GM21529 (cell line): Measurements from ENCODE around the gene SSBP2.
"Not testable (repeated sequence)": the region's sequence is repeated elsewhere in the genome, so short reads cannot be mapped to it uniquely, and the experiment has no call there.

ENCODE experiments used
- ATAC-seq: cut with Tn5 transposase; IDR thresholded peaks from one replicate; pipeline ENCODE4 v1.9.1; 2021; ENCODE audit not compliant: unreplicated experiment

Gene SSBP2

DNA sequence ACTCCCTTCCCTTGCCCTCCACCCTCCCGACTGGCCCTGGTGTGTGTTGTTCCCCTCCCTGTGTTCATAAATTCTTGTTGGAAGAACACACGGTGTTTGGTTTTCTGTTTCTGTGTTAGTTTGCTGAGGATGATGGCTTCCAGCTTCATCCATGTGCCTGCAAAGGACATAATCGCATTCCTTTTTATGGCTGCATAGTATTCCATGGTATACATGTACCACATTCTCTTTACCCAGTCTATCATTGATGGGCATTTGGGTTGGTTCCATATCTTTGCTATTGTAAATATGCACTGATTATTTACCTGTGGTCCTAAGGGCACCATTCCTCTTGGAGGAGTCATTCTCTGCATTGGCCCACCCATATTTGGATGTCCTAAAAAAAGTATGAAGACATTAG is 277.5 kb downstream of the SSBP2 start:
- ATAC-seq, result not testable (repeated sequence)

DNA sequence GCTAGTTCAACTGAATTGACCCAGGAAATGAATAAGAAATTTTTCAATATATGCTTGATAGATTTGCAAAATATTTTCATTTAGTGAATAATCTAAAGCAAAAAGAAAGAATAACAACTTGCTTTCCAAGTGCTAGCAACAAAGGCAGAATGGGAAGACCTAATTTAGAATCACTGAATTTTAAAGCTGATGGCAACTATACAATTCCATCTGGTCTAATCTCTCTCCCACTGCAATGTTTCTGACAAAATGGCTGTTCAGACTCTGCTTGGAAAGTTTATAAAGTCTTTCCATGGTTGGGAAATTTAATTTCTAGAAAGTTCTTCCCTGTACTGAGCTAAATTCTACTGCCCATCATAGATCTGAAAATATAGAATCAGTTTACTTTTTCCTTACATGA is 281.2 kb downstream of the SSBP2 start:
- ATAC-seq, result no peak

DNA sequence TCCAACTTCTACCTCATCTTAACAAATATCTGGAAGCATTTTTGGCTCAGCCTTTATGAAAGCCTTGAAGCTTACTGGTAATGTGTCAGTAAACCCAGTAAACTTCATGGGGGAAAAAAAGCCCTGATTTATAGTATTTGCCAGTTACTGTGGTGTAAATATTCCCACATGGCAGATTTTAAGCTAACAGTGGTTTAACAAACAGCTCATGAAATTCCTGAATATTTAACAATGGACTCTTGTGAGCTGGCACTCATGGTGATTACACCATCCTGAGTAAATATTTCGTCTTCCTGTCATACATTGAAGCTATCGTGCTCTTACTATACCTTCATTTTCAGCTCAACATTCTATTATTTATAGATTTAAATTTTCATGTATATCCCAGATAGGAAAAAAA is 300.0 kb downstream of the SSBP2 start:
- no peak for ATAC-seq

DNA sequence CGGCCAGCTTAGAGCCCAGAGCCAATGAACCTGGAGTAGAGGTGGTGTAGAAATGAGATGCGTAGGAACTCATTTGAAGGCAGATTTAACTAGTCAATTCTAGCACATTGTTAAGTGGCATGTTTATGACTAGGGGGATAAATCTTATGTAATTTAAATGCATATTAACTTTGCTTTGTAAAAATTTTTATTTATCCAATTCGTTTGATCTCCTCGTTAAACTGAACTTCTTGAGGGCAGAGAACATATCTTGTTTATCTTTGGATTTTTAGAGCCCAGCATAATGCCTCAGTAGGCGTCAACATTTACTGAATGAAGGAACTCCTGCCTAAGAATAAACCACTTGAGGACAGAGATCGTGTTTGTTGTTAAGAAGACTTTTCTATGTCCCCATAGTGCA is 315.9 kb downstream of the SSBP2 start:
- no peak for ATAC-seq

DNA sequence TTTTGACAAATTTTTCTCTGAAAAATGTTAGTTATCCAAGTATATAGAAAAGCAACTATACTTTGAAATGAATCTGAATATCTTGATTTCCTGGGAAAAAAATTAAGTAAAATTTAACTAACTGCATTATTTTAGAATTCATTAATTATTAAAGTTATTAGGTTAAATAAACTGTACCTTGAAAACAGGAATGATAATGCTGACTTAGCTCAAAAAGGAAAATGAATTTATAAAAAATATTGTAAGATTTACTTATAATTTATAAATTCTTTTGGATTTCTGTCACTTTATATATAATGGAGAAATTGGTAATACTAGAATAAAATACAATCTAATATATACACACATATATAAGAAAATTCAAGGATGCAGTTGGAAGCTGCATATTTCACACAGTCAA is 320.9 kb downstream of the SSBP2 start:
- no peak for ATAC-seq

DNA sequence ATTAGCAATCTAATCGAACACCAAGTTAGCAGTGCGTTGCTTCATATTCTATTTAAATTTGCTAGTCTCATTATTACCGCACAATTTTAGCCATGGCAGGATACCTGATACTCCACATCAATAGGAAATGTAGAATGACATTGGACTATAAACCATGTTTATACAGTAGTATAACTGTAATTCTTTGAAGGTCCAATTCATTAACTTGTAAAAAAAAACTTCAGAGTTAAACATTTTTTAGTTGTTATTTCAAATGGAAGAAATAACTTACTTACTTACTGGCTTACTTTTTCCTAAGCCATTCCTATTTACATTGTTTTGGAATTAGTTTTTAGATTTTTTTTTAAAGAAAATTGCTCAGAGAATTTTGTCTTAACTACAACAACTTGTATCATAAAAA is 321.5 kb downstream of the SSBP2 start:
- ATAC-seq, result no peak

DNA sequence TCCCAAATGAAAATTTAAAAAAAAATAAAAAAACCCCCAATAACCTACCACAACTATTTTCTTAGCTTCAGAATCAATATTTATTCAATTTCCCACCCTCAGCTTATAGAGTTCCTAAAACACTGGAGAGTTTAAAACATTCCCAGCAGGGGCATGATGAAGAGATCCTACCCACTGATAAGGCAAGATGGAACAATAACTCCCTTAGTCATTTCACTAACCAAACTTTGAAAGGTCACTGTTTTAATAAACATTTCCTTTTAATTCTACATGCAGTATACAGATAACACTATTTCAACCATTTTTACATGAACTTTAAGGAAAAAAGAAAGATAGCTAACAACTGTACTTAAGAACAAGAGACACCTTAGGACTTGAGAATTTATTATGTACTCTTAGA is 322.0 kb downstream of the SSBP2 start:
- ATAC-seq, result no peak

DNA sequence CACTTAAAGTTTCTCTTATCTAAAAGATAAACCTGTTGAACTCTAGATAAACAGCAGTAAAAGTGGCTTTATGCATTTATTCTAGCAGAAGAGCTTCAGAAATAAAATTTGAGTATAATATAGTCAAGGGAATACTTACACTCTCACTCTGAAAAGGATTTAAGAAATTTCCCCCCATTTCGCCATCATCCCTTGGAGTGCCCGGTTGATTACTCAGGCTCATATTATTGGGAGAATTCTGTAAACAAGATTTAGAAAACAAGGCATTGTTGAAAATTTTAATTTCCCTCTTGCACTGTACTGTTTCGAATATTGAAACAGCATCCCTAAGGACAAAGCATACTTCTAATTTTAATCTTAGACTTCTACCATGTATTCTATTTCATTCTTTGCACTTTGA is 322.5 kb downstream of the SSBP2 start:
- no peak for ATAC-seq

DNA sequence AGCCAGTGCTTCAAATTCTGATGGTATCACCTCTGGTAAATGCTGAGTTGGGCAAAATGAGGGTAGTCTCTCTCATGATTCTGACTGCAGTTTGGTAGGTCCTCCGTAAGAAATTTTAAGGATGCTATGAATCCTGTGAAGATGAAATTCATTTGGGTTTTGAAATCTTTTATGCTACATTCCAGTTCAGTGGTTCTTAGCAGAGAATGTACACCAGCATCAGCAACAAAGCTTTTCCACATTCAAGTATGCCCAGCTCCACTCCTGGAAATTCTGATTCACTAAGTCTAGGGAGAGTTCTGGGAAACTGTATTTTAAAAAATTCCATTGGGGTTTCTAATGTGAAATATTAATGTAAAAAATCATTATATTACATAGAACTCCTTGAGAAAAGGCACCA is 323.3 kb downstream of the SSBP2 start:
- ATAC-seq, result no peak

DNA sequence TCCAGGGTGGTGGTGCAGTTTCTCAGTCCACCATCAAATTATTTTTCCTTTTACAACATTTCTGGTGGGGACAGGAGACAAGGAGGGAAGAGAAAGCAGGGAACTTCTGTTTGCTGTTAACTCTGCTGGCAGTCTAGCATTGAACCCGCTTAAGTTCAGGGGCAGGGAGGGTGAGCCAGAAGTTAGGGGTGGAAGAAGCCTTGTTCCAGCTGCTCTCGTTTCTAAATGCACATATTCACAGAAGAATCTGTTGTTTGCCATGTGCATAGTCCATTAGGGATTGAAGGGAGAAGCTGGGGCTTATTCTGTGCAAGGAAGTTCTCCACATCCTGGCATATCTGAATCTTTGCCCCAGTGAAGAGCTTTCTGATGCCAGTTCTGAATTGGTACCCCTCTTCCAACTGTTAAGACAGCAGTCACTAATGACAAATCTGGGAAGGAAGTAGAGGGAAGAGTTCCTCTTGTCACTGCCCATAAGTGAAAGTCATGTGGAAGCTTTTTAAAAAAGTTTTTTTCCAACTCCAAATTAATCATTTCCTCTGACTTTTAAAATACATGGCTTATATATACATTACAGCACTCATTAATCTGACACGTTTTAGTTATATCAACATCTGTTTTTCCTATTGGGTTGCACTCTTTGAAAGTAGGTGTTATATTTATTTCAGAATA is 324.4 kb downstream of the SSBP2 start:
- no peak for ATAC-seq

DNA sequence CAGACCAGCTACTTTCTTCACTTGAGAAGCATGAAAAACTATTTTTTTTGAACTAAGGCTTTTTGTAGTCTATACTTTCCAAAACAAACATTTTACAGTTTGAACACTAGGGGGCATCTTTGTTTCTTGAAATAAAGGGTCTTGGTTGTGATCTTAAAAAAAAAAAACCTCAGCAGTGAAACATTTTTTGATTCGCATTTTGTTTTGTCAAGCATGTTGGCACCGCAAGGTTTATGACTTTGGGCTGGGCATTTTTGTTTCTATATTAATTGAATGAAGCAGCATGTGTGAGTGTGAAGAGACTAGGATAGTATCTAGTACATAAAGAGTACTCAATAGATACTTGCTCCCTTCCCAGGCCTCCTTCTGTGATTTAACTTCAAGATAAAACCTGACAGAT is 325.3 kb downstream of the SSBP2 start:
- no peak for ATAC-seq

DNA sequence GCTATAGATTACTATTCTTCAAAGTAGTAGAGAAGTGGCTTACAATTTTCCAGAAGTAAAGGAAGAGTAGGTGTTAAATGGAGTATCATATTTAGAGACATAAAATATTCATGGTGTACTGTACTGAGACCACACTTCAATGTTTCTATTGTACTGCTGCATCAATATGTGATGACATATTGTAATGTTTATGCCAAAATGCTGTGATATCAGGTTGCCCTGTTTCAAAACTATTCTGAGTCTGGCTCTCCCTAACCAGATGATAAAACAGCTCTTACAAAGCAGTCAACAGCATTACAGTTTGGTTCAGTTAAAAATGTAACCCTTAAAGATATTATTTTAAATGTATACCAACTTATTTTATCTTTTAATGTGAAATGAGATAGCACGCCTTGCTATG is 326.2 kb downstream of the SSBP2 start:
- ATAC-seq, result no peak

DNA sequence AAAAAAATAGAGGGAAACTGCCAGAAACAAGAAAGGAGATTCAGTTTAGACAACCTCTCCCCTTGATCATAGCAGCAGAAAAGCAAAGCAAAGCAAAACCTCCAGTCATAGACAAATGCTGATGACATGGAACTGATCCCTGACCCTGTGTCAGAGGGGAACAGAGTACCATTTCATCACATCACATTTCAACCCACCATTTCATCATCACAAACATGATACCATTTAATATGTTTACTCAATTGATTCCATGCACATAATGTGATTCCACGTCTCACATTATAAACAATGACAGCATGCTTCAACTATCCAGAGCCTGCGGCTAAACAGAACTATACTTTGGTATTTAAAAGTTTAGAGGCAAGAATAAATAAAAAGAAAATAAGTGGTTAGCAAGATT is 328.2 kb downstream of the SSBP2 start:
- no peak for ATAC-seq

DNA sequence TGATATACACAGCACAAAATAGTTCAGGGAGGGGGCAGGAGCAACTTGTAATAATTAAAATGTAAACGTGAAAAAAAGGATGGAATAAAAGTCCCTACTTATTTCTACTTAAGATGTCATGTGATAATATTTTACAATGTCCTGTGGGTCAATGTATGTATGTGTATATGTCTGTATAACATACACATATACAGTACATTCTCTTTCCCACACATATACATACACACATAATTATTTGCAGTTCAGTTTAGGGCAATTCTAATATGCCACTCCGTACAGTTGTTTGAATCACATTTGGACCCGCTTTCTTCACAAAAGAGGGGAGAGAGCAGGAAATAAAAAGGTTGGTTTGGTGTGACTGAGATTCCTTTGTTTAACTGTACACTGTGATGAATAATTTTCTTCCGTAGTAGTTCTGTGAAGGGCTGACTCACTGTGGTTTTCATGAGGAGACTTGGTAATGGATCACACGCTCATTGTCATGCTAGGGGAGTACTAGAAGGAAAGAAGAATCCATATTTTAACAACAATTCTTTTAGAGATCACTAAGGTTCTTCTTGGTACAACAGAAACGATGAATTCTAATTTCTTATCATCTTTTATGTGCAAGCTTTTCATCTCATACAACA is 330.7 kb downstream of the SSBP2 start:
- ATAC-seq, result no peak

DNA sequence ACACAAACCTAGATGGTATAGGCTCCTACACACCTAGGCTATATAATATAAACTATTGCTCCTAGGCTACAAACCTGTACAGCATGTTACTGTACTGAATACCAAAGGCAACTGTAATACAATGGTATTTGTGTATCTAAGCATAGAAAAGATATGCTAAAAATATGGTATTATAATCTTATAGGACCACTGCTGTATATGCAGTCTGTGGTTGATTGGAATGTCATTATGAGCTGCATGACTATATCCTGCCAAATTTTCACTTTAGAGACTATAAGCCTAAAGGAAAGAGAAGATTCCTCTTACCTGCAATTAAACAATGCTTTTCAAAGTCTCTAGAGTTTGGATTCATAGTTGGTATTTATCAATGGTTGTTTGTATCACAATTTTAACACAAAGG is 332.3 kb downstream of the SSBP2 start:
- no peak for ATAC-seq

DNA sequence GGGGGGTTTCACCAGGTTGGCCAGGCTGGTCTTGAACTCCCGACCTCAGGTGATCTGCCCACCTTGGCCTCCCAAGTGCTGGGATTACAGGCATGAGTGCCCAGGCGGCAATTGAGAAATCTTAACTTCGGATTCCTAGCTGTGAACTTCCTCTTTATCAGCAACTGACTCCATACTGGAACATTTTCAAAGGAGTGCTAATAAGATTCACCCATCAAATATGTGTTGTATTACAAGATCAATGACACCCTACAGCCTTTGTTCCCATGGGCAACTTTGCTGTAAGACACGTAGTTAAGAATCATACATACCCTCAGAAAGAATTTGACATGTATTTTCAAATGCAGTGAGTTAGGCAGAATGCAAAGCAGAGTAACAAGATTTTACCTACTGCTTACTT is 333.8 kb downstream of the SSBP2 start:
- ATAC-seq, result no peak

DNA sequence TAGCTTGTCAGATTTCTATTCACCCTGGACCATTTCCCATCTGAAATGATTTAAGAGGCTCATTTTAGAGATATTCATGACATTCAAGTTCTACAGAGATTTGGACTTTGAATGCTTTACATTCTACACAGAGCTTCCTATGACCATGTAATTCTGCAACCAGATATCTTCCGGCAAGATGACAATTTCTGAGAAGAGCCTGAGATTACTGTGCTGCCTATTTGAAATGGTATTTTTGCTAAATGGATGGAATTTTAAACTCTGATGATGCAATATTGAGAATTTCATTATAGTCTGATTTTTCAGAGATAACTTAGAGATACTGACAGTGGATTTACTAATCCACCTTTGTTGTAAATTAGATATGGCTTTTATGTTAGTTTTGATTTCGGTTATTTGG is 341.0 kb downstream of the SSBP2 start:
- ATAC-seq, result no peak

DNA sequence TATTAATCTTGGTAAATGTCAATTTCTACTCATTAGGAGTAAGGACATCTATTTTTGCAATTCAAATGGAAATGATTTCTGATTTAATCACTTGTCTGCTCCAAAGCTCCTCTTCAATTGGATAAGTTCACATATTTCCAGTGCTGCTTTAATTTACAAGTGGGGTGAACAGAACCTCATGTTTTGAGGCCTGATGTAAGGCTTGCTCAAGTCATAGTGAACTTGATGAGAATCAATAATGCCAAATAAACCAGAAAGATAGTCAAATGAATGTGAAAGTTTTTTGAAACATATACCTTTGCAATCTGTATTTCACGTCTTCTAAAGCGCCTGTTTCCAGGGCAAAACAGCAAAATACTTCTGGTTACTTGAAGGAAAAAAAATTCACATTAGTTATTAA is 341.5 kb downstream of the SSBP2 start:
- no peak for ATAC-seq

DNA sequence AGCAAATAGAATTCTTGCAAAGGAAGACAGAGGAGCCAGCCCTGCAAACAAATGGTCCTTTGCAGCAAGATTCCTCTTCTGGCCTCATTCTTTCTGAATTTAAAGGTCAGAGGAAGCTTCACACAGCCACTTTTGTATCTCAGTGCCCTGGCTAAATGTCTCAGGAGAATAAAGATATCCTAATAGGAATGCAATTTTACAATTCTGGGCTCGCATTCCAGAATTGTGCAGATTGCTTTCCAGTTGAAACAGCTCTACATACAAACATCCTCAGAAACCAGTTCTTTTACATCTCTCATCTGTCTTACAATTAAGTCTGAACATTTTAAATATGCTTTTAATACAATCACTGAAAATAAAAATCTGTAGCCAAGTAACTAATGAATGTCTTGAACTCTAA is 342.4 kb downstream of the SSBP2 start:
- no peak for ATAC-seq

DNA sequence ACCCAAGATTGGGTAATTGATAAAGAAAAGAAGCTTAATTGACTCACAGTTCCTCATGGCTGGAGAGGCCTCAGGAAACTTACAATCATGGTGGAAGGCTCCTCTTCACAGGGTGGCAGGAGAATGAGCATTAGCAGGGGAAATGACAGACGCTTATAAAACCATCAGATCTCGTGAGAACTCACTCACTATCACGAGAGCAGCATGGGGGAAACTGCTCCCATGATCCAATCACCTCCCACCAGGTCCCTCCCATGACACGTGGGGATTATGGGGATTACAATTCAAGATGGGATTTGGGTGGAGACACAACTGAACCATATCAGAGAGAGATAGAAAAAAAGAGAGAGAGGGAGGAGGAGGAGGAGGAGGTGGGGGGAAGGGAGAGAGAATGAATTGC is 343.1 kb downstream of the SSBP2 start:
- not testable (repeated sequence) for ATAC-seq

DNA sequence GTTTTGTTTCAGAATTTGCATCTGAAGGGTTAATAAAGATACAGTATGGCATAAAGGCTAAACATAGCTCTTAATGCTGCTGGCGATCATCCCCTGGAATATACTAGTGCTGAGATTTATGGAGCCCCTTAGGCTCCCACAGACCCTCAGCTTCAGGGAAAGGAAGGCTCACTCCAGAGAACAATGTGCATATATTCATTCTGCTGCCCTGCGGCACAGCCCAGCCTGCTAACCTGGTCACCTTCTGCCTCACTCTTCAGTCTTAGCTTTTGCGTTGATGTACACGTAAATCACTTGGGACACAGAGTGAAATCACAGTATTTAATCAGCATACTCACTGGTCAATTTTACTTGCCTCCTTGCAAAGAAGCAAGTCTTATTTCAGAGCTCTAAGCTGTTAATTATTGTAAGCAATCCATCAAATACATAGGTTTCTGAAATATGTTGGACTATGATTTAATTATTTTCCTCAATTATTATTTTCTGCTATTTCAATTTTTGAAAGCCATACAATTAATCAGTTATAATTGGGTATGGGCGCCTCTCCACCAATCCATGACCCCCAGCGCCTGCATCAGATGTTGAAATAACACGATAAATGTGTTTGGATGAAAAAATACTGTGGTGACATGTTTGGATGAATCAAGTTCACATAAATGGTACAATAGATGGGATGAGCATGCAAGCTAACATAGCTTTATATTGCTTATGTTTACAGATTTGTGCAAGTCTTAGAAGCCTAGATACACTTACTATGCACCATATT is 345.6 kb downstream of the SSBP2 start:
- no peak for ATAC-seq

DNA sequence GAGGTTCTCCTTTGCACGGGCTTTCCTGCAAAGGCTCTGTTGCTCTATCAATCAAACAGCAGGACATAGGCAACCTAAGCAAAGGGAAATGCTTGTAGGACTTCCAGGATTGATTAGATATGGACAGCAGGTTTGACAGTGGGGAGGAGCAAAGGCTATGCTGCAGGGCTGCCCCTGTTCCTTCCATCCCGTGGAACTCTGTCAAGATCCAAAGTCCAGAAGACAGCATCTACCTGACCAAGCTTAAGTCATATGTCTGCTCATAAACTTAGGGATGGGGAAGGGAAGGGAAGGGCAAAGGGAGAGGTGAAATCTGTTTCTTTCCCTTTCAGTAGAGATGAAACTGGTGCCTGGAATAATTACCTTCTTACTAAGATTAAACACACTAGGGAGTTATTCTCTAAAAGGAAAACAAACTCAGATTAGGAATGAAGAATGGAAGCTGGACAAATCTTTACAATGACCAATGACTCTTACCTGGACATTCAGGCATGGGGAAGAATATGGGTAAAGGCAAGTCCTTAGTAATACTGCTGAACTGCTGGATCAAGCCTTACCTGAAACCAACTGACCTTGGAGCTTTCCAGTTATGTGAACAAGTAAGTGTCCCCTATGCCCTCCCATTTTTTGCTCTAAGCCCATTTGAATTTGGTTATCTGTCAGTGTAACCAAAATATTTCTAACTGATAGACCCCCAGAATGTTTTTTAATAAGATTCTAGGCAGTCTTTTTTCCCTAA is 348.5 kb downstream of the SSBP2 start:
- ATAC-seq, result no peak
